GM12892 (cell line): Measurements from ENCODE around the gene PRKCSH.

Source experiments
- POLR2A ChIP-seq: IDR thresholded peaks from 2 replicates; pipeline ENCODE4 v1.6.1; 2011; ENCODE audit warnings: low read depth, low read length, control low read depth
- POLR2AphosphoS5 ChIP-seq: IDR thresholded peaks from 2 replicates; pipeline ENCODE4 v1.6.1; 2011; ENCODE audit warnings: low read depth, low read length, control low read depth

DNA sequence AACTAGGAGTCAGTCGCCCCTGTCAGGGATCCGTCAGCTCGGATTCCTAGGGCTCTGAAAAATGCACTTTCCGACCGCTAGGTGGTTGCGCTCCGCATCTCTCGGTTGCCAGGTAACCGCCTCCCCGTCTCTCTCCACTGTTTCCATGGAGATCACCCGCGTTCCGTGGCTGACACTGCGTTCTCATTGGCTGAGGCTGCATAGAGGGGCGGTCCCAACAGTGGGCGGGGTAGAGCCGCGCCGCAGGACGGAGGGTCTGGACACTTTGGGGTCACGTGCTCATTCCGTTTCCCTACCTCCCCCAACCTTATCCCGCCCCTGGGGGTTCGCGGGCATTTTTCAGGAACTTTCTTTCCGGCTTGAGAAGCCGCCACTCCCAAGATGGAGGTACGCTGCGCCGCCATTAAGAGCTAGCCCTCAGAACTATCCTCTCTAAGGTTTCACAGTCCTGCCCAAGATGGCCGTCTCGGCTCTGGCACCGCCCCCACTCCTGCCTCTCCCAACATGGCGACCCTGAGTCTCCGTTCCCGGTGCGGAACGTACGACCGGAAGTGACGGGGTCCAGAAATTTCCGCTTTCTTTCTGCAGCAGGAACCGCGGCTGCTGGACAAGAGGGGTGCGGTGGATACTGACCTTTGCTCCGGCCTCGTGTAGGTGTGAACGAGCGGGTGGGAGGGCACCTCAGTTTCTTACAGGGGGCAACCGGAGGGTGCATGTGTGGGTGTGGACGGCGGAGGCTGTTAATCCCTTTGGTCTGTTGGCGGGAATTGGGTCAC, at the start of gene PRKCSH, which contains the start of gene ODAD3:
- TF ChIP-seq POLR2A (peak; percentile 81), POLR2AphosphoS5 (peak; percentile 84)
